HEK293 (cell line): ENCODE results near the gene IGFBP2.

Experiments
- KLF8 ChIP-seq: fragments of 450-650 bp; formaldehyde crosslinking; IDR thresholded peaks from 2 replicates; pipeline ENCODE4 v1.5.1; 2016; ENCODE audit warnings: missing biosample characterization, missing genetic modification characterization
- YY1 ChIP-seq: fragments of 450-650 bp; formaldehyde crosslinking; IDR thresholded peaks from 2 replicates; pipeline ENCODE4 v1.5.1; 2018; ENCODE audit warnings: missing biosample characterization, missing genetic modification characterization
- ZBTB7A ChIP-seq: fragments of 450-650 bp; formaldehyde crosslinking; IDR thresholded peaks from 2 replicates; pipeline ENCODE4 v1.5.1; 2016; ENCODE audit warnings: low read depth, missing biosample characterization, missing genetic modification characterization
- ZNF138 ChIP-seq: fragments of 450-650 bp; formaldehyde crosslinking; IDR thresholded peaks from 2 replicates; pipeline ENCODE4 v1.5.1; 2016; ENCODE audit warnings: missing biosample characterization, missing genetic modification characterization, borderline replicate concordance
- ZNF184 ChIP-seq: fragments of 450-650 bp; IDR thresholded peaks from 2 replicates; pipeline ENCODE4 v1.5.1; 2018; ENCODE audit warnings: missing biosample characterization, mild to moderate bottlenecking, missing genetic modification characterization
- ZNF350 ChIP-seq: fragments of 450-650 bp; formaldehyde crosslinking; IDR thresholded peaks from 2 replicates; pipeline ENCODE4 v1.5.0; 2017; ENCODE audit warnings: missing biosample characterization, mild to moderate bottlenecking, missing genetic modification characterization
- ZNF416 ChIP-seq: fragments of 450-650 bp; formaldehyde crosslinking; IDR thresholded peaks from 2 replicates; pipeline ENCODE4 v1.5.1; 2016; ENCODE audit warnings: missing biosample characterization, missing genetic modification characterization
- ZNF585B ChIP-seq: fragments of 450-650 bp; formaldehyde crosslinking; IDR thresholded peaks from 2 replicates; pipeline ENCODE4 v1.5.1; 2016; ENCODE audit warnings: missing biosample characterization, missing genetic modification characterization
- ZNF747 ChIP-seq: fragments of 450-650 bp; formaldehyde crosslinking; IDR thresholded peaks from 2 replicates; pipeline ENCODE4 v1.5.1; 2016; ENCODE audit warnings: missing biosample characterization, missing genetic modification characterization
- ZNF792 ChIP-seq: fragments of 450-650 bp; formaldehyde crosslinking; IDR thresholded peaks from 2 replicates; pipeline ENCODE4 v1.5.1; 2016; ENCODE audit warnings: missing biosample characterization, missing genetic modification characterization
- TF ChIP-seq, protein P1 (sequence below): fragments of 450-650 bp; formaldehyde crosslinking; IDR thresholded peaks from 2 replicates; pipeline ENCODE4 v1.5.1; 2016; ENCODE audit warnings: missing biosample characterization, missing genetic modification characterization
- TF ChIP-seq, protein P2 (sequence below): fragments of 450-650 bp; formaldehyde crosslinking; IDR thresholded peaks from 2 replicates; pipeline ENCODE4 v1.5.1; 2016; ENCODE audit warnings: missing biosample characterization, missing genetic modification characterization

- no peak for TF ChIP-seq ZNF184 (tag by site-specific recombination)
- TF ChIP-seq, protein P1, sequence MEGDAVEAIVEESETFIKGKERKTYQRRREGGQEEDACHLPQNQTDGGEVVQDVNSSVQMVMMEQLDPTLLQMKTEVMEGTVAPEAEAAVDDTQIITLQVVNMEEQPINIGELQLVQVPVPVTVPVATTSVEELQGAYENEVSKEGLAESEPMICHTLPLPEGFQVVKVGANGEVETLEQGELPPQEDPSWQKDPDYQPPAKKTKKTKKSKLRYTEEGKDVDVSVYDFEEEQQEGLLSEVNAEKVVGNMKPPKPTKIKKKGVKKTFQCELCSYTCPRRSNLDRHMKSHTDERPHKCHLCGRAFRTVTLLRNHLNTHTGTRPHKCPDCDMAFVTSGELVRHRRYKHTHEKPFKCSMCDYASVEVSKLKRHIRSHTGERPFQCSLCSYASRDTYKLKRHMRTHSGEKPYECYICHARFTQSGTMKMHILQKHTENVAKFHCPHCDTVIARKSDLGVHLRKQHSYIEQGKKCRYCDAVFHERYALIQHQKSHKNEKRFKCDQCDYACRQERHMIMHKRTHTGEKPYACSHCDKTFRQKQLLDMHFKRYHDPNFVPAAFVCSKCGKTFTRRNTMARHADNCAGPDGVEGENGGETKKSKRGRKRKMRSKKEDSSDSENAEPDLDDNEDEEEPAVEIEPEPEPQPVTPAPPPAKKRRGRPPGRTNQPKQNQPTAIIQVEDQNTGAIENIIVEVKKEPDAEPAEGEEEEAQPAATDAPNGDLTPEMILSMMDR (tag by site-specific recombination) = no peak
- no peak for TF ChIP-seq ZNF416 (tag by site-specific recombination)
- TF ChIP-seq ZNF585B = no peak
- TF ChIP-seq, protein P2, sequence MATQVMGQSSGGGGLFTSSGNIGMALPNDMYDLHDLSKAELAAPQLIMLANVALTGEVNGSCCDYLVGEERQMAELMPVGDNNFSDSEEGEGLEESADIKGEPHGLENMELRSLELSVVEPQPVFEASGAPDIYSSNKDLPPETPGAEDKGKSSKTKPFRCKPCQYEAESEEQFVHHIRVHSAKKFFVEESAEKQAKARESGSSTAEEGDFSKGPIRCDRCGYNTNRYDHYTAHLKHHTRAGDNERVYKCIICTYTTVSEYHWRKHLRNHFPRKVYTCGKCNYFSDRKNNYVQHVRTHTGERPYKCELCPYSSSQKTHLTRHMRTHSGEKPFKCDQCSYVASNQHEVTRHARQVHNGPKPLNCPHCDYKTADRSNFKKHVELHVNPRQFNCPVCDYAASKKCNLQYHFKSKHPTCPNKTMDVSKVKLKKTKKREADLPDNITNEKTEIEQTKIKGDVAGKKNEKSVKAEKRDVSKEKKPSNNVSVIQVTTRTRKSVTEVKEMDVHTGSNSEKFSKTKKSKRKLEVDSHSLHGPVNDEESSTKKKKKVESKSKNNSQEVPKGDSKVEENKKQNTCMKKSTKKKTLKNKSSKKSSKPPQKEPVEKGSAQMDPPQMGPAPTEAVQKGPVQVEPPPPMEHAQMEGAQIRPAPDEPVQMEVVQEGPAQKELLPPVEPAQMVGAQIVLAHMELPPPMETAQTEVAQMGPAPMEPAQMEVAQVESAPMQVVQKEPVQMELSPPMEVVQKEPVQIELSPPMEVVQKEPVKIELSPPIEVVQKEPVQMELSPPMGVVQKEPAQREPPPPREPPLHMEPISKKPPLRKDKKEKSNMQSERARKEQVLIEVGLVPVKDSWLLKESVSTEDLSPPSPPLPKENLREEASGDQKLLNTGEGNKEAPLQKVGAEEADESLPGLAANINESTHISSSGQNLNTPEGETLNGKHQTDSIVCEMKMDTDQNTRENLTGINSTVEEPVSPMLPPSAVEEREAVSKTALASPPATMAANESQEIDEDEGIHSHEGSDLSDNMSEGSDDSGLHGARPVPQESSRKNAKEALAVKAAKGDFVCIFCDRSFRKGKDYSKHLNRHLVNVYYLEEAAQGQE (tag by site-specific recombination) = no peak
- TF ChIP-seq KLF8 (tag by site-specific recombination) = no peak
- TF ChIP-seq ZNF747 = no peak
- no peak for TF ChIP-seq ZBTB7A (tag by site-specific recombination)
- no peak for TF ChIP-seq YY1
- no peak for TF ChIP-seq ZNF792
- no peak for TF ChIP-seq ZNF350
- TF ChIP-seq ZNF138 (tag by site-specific recombination) = no peak
Measured at GRCh38 chr2:216693414-216694080, 60.3 kb downstream of the IGFBP2 start.
